HG03354 (cell line): ENCODE results near the gene TMBIM1.
"Not testable (repeated sequence)": the region's sequence is repeated elsewhere in the genome, so short reads cannot be mapped to it uniquely, and the experiment has no call there.

Experiments used
- ATAC-seq: cut with Tn5 transposase; IDR thresholded peaks from one replicate; pipeline ENCODE4 v1.9.1; 2021; ENCODE audit warnings: mild to moderate bottlenecking; ENCODE audit not compliant: unreplicated experiment, poor library complexity, severe bottlenecking

Gene TMBIM1

GRCh38 chr2:218319813-218320365 is 27.6 kb upstream of the TMBIM1 start:
- no peak for ATAC-seq

- ATAC-seq: no peak
Measured at GRCh38 chr2:218318241-218318640, 25.9 kb upstream of the TMBIM1 start.

GRCh38 chr2:218317835-218318234 is 25.5 kb upstream of the TMBIM1 start:
- no peak for ATAC-seq

GRCh38 chr2:218317303-218317630 is 25.0 kb upstream of the TMBIM1 start:
- no peak for ATAC-seq

GRCh38 chr2:218315397-218315796 is 23.1 kb upstream of the TMBIM1 start:
- no peak for ATAC-seq

- ATAC-seq: not testable (repeated sequence)
Measured at GRCh38 chr2:218314764-218315163, 22.5 kb upstream of the TMBIM1 start.

GRCh38 chr2:218313356-218313755 is 21.1 kb upstream of the TMBIM1 start:
- no peak for ATAC-seq

GRCh38 chr2:218312267-218312756 is 20.0 kb upstream of the TMBIM1 start:
- ATAC-seq: no peak

GRCh38 chr2:218311541-218312266 is 19.4 kb upstream of the TMBIM1 start:
- ATAC-seq: not testable (repeated sequence)

GRCh38 chr2:218310853-218311540 is 18.7 kb upstream of the TMBIM1 start:
- ATAC-seq: no peak

GRCh38 chr2:218307415-218308090 is 15.2 kb upstream of the TMBIM1 start:
- ATAC-seq: no peak

- ATAC-seq: no peak
Measured at GRCh38 chr2:218306184-218306920, 14.0 kb upstream of the TMBIM1 start.

GRCh38 chr2:218305383-218305782 is 13.1 kb upstream of the TMBIM1 start:
- ATAC-seq: no peak

GRCh38 chr2:218301176-218301819 is 9.0 kb upstream of the TMBIM1 start:
- ATAC-seq: peak; percentile 83

- no peak for ATAC-seq
Measured at GRCh38 chr2:218300141-218300540, 7.8 kb upstream of the TMBIM1 start.

- ATAC-seq: no peak
Measured at GRCh38 chr2:218298314-218298875, 6.1 kb upstream of the TMBIM1 start.

GRCh38 chr2:218296847-218297246 is 4.5 kb upstream of the TMBIM1 start:
- ATAC-seq: no peak

GRCh38 chr2:218296200-218296599 is 3.9 kb upstream of the TMBIM1 start:
- no peak for ATAC-seq

GRCh38 chr2:218295029-218295428 is 2.7 kb upstream of the TMBIM1 start:
- no peak for ATAC-seq
